Stimulated activated naive CD8-positive, alpha-beta T cell treated with anti-CD3 and anti-CD28 coated beads, Interleukin-15, Interleukin-2, amounts not matched to agents 100 ng/mL and 50 ng/mL, for 24 hours (primary cell): ENCODE data around the gene DBNDD2.

Experiments
- H3K27ac Mint-ChIP-seq: one replicate; pipeline ENCODE4 v1.8.0; 2021; ENCODE audit warnings: mild to moderate bottlenecking, mixed read lengths
- H3K27me3 Mint-ChIP-seq: one replicate; pipeline ENCODE4 v1.8.0; 2021; ENCODE audit warnings: mixed read lengths
- H3K36me3 Mint-ChIP-seq: one replicate; pipeline ENCODE4 v1.8.0; 2021; ENCODE audit warnings: low read depth, mixed read lengths
- H3K4me1 Mint-ChIP-seq: one replicate; pipeline ENCODE4 v1.8.0; 2021; ENCODE audit warnings: low read depth, mixed read lengths
- H3K4me3 Mint-ChIP-seq: one replicate; pipeline ENCODE4 v1.8.0; 2021; ENCODE audit warnings: mild to moderate bottlenecking, mixed read lengths
- H3K9me3 Mint-ChIP-seq: one replicate; pipeline ENCODE4 v1.8.0; 2021; ENCODE audit warnings: mixed read lengths

DBNDD2 gene

GRCh38 chr20:45441746-45442145 lies 33.7 kb downstream of the DBNDD2 start:
- H3K4me3 Mint-ChIP-seq, result no peak overlapping the region

GRCh38 chr20:45444050-45444449 lies 36.0 kb downstream of the DBNDD2 start:
- peaks cover 15% of the 10 kb centered on the region for H3K27me3 Mint-ChIP-seq
- peaks cover 19% of the 10 kb centered on the region for H3K4me1 Mint-ChIP-seq
- no peak overlapping the region for H3K4me3 Mint-ChIP-seq
- H3K36me3 Mint-ChIP-seq, result peaks cover 4% of the 10 kb centered on the region
- no peak overlapping the region for H3K27ac Mint-ChIP-seq
- no peaks in the 10 kb centered on the region for H3K9me3 Mint-ChIP-seq

More at GRCh38 chr20:45441746-45442145, 33.7 kb downstream of the DBNDD2 start:
- Mint-ChIP-seq H3K27me3 (peaks cover 15% of the 10 kb centered on the region), H3K27ac (no peak overlapping the region), H3K9me3 (no peaks in the 10 kb centered on the region), H3K36me3 (no peaks in the 10 kb centered on the region), H3K4me1 (peaks cover 23% of the 10 kb centered on the region)

- H3K4me1 Mint-ChIP-seq, result peaks cover 19% of the 10 kb centered on the region
- H3K36me3 Mint-ChIP-seq, result peaks cover 4% of the 10 kb centered on the region
- H3K9me3 Mint-ChIP-seq, result no peaks in the 10 kb centered on the region
- H3K27ac Mint-ChIP-seq, result no peak overlapping the region
- no peak overlapping the region for H3K4me3 Mint-ChIP-seq
- H3K27me3 Mint-ChIP-seq, result peaks cover 15% of the 10 kb centered on the region
These were observed 37.9 kb downstream of the DBNDD2 start for GRCh38 chr20:45445805-45446562.

- peaks cover 4% of the 10 kb centered on the region for H3K36me3 Mint-ChIP-seq
- H3K9me3 Mint-ChIP-seq, result no peaks in the 10 kb centered on the region
- no peak overlapping the region for H3K4me3 Mint-ChIP-seq
These were observed 40.2 kb downstream of the DBNDD2 start for GRCh38 chr20:45448270-45448669.

GRCh38 chr20:45449528-45449927 lies 41.4 kb downstream of the DBNDD2 start:
- peaks cover 4% of the 10 kb centered on the region for H3K36me3 Mint-ChIP-seq
- peaks cover 11% of the 10 kb centered on the region for H3K27me3 Mint-ChIP-seq
- H3K4me1 Mint-ChIP-seq, result peaks cover 10% of the 10 kb centered on the region
- no peaks in the 10 kb centered on the region for H3K9me3 Mint-ChIP-seq
- H3K27ac Mint-ChIP-seq, result no peak overlapping the region
- H3K4me3 Mint-ChIP-seq, result no peak overlapping the region

More at GRCh38 chr20:45448270-45448669, 40.2 kb downstream of the DBNDD2 start:
- H3K27ac Mint-ChIP-seq, result no peak overlapping the region
- H3K27me3 Mint-ChIP-seq, result peaks cover 18% of the 10 kb centered on the region
- H3K4me1 Mint-ChIP-seq, result peaks cover 21% of the 10 kb centered on the region

- H3K4me3 Mint-ChIP-seq, result no peak overlapping the region
- H3K9me3 Mint-ChIP-seq, result no peaks in the 10 kb centered on the region
- H3K27me3 Mint-ChIP-seq, result peaks cover 8% of the 10 kb centered on the region
- H3K27ac Mint-ChIP-seq, result no peak overlapping the region
- H3K36me3 Mint-ChIP-seq, result peaks cover 4% of the 10 kb centered on the region
- peaks cover 7% of the 10 kb centered on the region for H3K4me1 Mint-ChIP-seq
These were observed 42.2 kb downstream of the DBNDD2 start for GRCh38 chr20:45450097-45450818.

GRCh38 chr20:45452238-45452637 lies 44.1 kb downstream of the DBNDD2 start:
- Mint-ChIP-seq H3K27ac (no peak overlapping the region), H3K4me1 (peaks cover 7% of the 10 kb centered on the region), H3K36me3 (peaks cover 4% of the 10 kb centered on the region), H3K27me3 (peaks cover 3% of the 10 kb centered on the region), H3K4me3 (no peak overlapping the region), H3K9me3 (no peaks in the 10 kb centered on the region)

GRCh38 chr20:45452772-45453691 lies 44.9 kb downstream of the DBNDD2 start:
- no peak overlapping the region for H3K4me3 Mint-ChIP-seq
- no peak overlapping the region for H3K27ac Mint-ChIP-seq
- H3K36me3 Mint-ChIP-seq, result peaks cover 4% of the 10 kb centered on the region
- no peaks in the 10 kb centered on the region for H3K9me3 Mint-ChIP-seq
- peaks cover 7% of the 10 kb centered on the region for H3K4me1 Mint-ChIP-seq
- peaks cover 3% of the 10 kb centered on the region for H3K27me3 Mint-ChIP-seq

GRCh38 chr20:45456632-45457031 lies 48.5 kb downstream of the DBNDD2 start:
- Mint-ChIP-seq H3K4me1 (peaks cover 14% of the 10 kb centered on the region), H3K27ac (no peak overlapping the region), H3K9me3 (no peaks in the 10 kb centered on the region), H3K36me3 (no peaks in the 10 kb centered on the region), H3K27me3 (peaks cover 7% of the 10 kb centered on the region), H3K4me3 (no peak overlapping the region)

GRCh38 chr20:45459606-45460005 lies 51.5 kb downstream of the DBNDD2 start:
- Mint-ChIP-seq H3K36me3 (no peaks in the 10 kb centered on the region), H3K9me3 (no peaks in the 10 kb centered on the region), H3K4me3 (no peak overlapping the region)

More at GRCh38 chr20:45459606-45460005, 51.5 kb downstream of the DBNDD2 start:
- peaks cover 9% of the 10 kb centered on the region for H3K4me1 Mint-ChIP-seq
- H3K27ac Mint-ChIP-seq, result no peak overlapping the region
- peaks cover 7% of the 10 kb centered on the region for H3K27me3 Mint-ChIP-seq
